GM23248 (cell line): ENCODE data around the gene EFNB2. TPM values are rescaled to one million over a fixed set of nuclear protein-coding genes. Genes with fewer than 3 reads are reported as not detected.

ENCODE experiments used
- DNase-seq: peaks from one replicate; pipeline ENCODE4 v3.0.0-alpha.2; 2015
- H2AFZ ChIP-seq: fragments of 200-600 bp; sonication (generic); 2 replicates; pipeline ENCODE4 v1.6.1; 2016; ENCODE audit warnings: antibody characterized with exemption
- H3F3A ChIP-seq: fragments of 200-600 bp; sonication (generic); 2 replicates; pipeline ENCODE4 v1.6.1; 2016; ENCODE audit warnings: mild to moderate bottlenecking, antibody characterized with exemption, mixed run types; ENCODE audit not compliant: insufficient read depth
- H3K27ac ChIP-seq: fragments of 200-600 bp; sonication (generic); 2 replicates; pipeline ENCODE4 v1.5.1; 2016; ENCODE audit warnings: mild to moderate bottlenecking
- H3K27me3 ChIP-seq: fragments of 200-600 bp; sonication (generic); replicated peaks from 2 replicates; pipeline ENCODE4 v1.6.1; 2016; ENCODE audit warnings: mild to moderate bottlenecking; ENCODE audit not compliant: insufficient read depth
- H3K36me3 ChIP-seq: fragments of 200-600 bp; sonication (generic); 2 replicates; pipeline ENCODE4 v1.6.1; 2016; ENCODE audit warnings: low read depth, mild to moderate bottlenecking
- H3K4me1 ChIP-seq: fragments of 200-600 bp; sonication (generic); 2 replicates; pipeline ENCODE4 v1.6.1; 2016; ENCODE audit warnings: mild to moderate bottlenecking; ENCODE audit not compliant: insufficient read depth
- H3K4me2 ChIP-seq: fragments of 200-600 bp; sonication (generic); one replicate; pipeline ENCODE4 v1.6.1; 2016; ENCODE audit warnings: mild to moderate bottlenecking; ENCODE audit not compliant: unreplicated experiment
- H3K4me3 ChIP-seq: fragments of 200-600 bp; sonication (generic); 2 replicates; pipeline ENCODE4 v1.5.1; 2016; ENCODE audit warnings: mild to moderate bottlenecking
- H3K79me2 ChIP-seq: fragments of 200-600 bp; sonication (generic); 2 replicates; pipeline ENCODE4 v1.6.1; 2016; ENCODE audit warnings: mild to moderate bottlenecking; ENCODE audit not compliant: insufficient read depth
- H3K9ac ChIP-seq: fragments of 200-600 bp; sonication (generic); 2 replicates; pipeline ENCODE4 v1.6.1; 2016; ENCODE audit warnings: mild to moderate bottlenecking
- H3K9me2 ChIP-seq: fragments of 200-600 bp; sonication (generic); 2 replicates; pipeline ENCODE4 v1.6.1; 2016; ENCODE audit warnings: mixed run types, mild to moderate bottlenecking, moderate library complexity; ENCODE audit not compliant: insufficient read depth
- H3K9me3 ChIP-seq: fragments of 200-600 bp; sonication (generic); one replicate; pipeline ENCODE4 v1.6.1; 2017; ENCODE audit warnings: low read depth
- H4K20me1 ChIP-seq: fragments of 200-600 bp; sonication (generic); 2 replicates; pipeline ENCODE4 v1.6.0; 2016; ENCODE audit not compliant: insufficient read depth
- EZH2 ChIP-seq: fragments of 200-600 bp; sonication (generic); IDR thresholded peaks from 2 replicates; pipeline ENCODE4 v1.6.1; 2018; ENCODE audit warnings: antibody characterized with exemption, mild to moderate bottlenecking; ENCODE audit not compliant: insufficient read depth, poor library complexity, severe bottlenecking
- EZH2phosphoT487 ChIP-seq: fragments of 200-600 bp; sonication (generic); IDR thresholded peaks from 2 replicates; pipeline ENCODE4 v1.6.1; 2018; ENCODE audit warnings: antibody characterized with exemption, moderate library complexity, mild to moderate bottlenecking, low read depth; ENCODE audit not compliant: insufficient read depth
- WGBS, 2 experiments: methylation state at CpG; one replicate each; pipeline ENCODE4 v1.1.6; 2015 to 2017; ENCODE audit warnings: low lambda C conversion rate in 2 of 2, low coverage in 1 of 2; ENCODE audit errors: missing lambda C conversion rate in 2 of 2; 5-methylcytosine and 5-hydroxymethylcytosine counted together
- in situ Hi-C: fragments of 300-500 bp; cut with MboI; formaldehyde crosslinking; loops from 2 replicates; pipeline ENCODE4 v1.15.0; 2020
- polyA plus RNA-seq: library from polyadenylated mRNA; unstranded; fragments of >200 nt; fragmentation: Nextera tagmentation; extraction: Ambion mirVana; gene quantifications from 2 replicates; pipeline ENCODE4 v1.2.1, GENCODE V29; 2016
- total RNA-seq: library from RNA; depleted of rRNA; stranded (reverse); fragments of >200 nt; shearing (Covaris generic); gene quantifications from 2 replicates; pipeline ENCODE4 v1.2.3, GENCODE V29; 2014

EFNB2 gene
- total and polyA plus RNA-seq, 2 experiments from 2014 or later = 0.06 to 0.43 TPM

DNA sequence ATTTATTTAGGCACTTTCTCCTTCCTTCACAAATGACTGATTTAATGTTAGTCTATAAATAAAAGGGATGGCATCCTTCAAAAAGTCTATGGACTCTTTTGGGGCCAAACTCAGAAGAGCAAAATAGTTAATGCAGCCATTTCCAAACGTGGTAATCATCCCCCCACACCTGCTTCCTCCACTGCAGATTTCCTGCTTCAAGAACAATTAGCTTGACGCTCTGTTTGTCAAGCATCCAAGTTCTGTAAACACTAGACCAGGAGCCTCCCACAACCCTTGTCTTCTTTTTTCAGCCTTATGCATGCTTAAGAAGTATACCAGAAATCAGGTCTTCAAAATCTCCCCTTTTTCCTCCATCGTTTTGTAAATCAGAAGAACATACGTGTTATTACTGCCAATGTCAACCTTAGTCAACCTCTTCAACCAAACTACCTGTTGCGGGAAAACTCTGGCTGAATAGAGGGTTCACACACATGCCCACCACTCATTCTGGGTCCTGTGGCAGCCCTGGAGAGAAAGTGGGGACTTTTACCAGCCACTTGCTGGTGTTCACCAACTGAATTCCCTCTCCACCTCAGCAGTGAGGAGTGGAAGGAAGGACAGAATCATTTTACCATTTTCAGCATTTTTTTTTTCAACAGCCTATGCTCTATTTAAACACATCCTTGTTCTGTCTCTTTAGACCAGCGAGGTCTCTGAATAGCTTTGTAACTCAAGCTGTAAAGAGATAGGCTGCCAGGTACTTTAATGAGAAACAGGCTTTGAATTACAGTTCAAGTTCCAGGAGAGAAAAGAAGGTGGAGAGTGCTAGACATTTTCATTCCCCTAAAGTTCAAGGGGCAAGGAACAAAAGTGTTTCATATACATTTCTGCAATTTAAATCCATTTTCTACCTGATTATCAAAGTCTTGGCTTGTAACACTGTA lies 39.1 kb downstream of the EFNB2 start:
- Histone ChIP-seq H2AFZ (no peak overlapping the region), H3K4me2 (no peak overlapping the region), H3K4me3 (no peak overlapping the region), H4K20me1 (no peaks in the 10 kb centered on the region), H3K4me1 (no peaks in the 10 kb centered on the region), H3F3A (no peaks in the 10 kb centered on the region), H3K27ac (no peak overlapping the region), H3K27me3 (no peaks in the 10 kb centered on the region), H3K36me3 (no peaks in the 10 kb centered on the region), H3K9me3 (no peaks in the 10 kb centered on the region), H3K9me2 (no peaks in the 10 kb centered on the region), H3K79me2 (no peaks in the 10 kb centered on the region), H3K9ac (no peak overlapping the region)
- no peak for DNase-seq
- WGBS, 2 experiments = 84 to 85% methylated on average over 6 of the region's 6 CpGs
- no peak for TF ChIP-seq EZH2
- TF ChIP-seq EZH2phosphoT487 = no peak
- in situ Hi-C loops = no loop called here

DNA sequence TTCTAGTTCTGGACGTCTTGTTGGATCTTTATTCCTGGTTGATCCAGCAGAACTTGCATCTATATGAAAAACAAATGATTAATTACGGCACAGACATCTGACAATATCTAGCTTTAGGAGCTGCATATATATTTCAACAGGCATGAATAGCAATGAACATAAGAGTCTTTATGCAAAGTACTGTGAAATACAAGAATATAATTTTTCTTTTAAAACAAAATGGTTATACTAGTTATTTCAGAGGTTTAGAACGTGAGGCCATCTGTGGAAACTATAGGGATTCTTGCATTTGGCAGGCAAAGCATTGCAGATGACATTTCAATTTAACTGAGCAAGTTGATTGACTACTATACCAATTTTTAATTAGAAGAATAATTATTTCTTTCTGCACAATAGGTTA lies 40.5 kb downstream of the EFNB2 start:
- H3F3A ChIP-seq = no peaks in the 10 kb centered on the region
- WGBS, 2 experiments = 71 to 74% methylated on average over 3 of the region's 3 CpGs
- H3K27me3 ChIP-seq = no peaks in the 10 kb centered on the region
- no peak overlapping the region for H3K4me3 ChIP-seq
- in situ Hi-C loops = no loop called here
- TF ChIP-seq EZH2phosphoT487 (no peak), EZH2 (no peak)
- no peak for DNase-seq
- H3K9ac ChIP-seq = no peak overlapping the region
- no peaks in the 10 kb centered on the region for H3K4me1 ChIP-seq
- H2AFZ ChIP-seq = no peak overlapping the region
- no peaks in the 10 kb centered on the region for H3K36me3 ChIP-seq
- no peaks in the 10 kb centered on the region for H3K9me3 ChIP-seq
- H3K79me2 ChIP-seq = no peaks in the 10 kb centered on the region
- H3K27ac ChIP-seq = no peak overlapping the region
- no peaks in the 10 kb centered on the region for H3K9me2 ChIP-seq
- no peaks in the 10 kb centered on the region for H4K20me1 ChIP-seq
- H3K4me2 ChIP-seq = no peak overlapping the region

GRCh38 chr13:106494506-106494905 lies 41.0 kb downstream of the EFNB2 start:
- H3K9me3 ChIP-seq = no peaks in the 10 kb centered on the region
- no peaks in the 10 kb centered on the region for H3K4me1 ChIP-seq
- no peaks in the 10 kb centered on the region for H3K27me3 ChIP-seq
- no peak overlapping the region for H3K4me2 ChIP-seq
- in situ Hi-C loops = no loop called here
- H3K9ac ChIP-seq = no peak overlapping the region
- DNase-seq = no peak
- no peak overlapping the region for H2AFZ ChIP-seq
- H3K27ac ChIP-seq = no peak overlapping the region
- no peaks in the 10 kb centered on the region for H3F3A ChIP-seq
- no peaks in the 10 kb centered on the region for H4K20me1 ChIP-seq
- H3K36me3 ChIP-seq = no peaks in the 10 kb centered on the region
- no peak overlapping the region for H3K4me3 ChIP-seq
- H3K9me2 ChIP-seq = no peaks in the 10 kb centered on the region
- TF ChIP-seq EZH2phosphoT487 (no peak), EZH2 (no peak)
- H3K79me2 ChIP-seq = no peaks in the 10 kb centered on the region

DNA sequence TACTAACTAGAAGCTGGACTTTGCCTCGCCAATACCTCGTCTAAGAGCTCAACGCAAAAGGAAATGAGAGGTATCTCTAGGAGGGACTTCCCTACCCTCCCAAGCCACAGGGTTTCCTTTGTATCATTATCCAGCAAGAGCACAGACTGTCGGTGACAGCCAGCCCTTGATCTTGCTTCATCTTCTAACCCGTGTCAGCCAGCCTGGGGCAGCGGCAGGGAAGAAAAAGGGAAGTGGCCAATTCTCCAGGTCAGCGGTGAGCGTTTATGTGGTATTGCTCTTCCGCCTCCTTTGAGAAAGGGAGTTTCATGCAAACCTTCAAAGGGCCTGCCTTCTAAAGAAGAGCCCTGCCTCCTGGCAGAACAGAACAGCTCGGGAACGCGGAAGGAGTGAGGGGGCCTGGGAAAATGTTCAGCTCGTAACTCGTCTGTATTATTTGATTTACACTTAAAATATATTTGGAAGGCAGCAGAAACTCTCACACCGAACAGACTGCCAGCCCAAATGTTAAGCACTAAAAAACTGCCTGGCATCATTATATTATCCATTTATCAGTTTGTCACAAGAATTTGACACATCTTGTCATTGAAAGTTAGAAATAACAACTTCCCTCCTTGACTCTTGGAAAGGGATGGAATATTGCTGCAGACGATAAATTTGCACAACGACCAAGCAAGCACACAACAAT lies 41.8 kb downstream of the EFNB2 start:
- H3K36me3 ChIP-seq = no peaks in the 10 kb centered on the region
- no peaks in the 10 kb centered on the region for H3K9me3 ChIP-seq
- H3K27me3 ChIP-seq = no peaks in the 10 kb centered on the region
- DNase-seq = no peak
- no peaks in the 10 kb centered on the region for H3K4me1 ChIP-seq
- WGBS, 2 experiments = 89 to 94% methylated on average over 17 of the region's 17 CpGs
- no peak overlapping the region for H2AFZ ChIP-seq
- H3K27ac ChIP-seq = no peak overlapping the region
- H3K9ac ChIP-seq = no peak overlapping the region
- in situ Hi-C loops = no loop called here
- no peak overlapping the region for H3K4me3 ChIP-seq
- H4K20me1 ChIP-seq = no peaks in the 10 kb centered on the region
- H3K79me2 ChIP-seq = no peaks in the 10 kb centered on the region
- no peaks in the 10 kb centered on the region for H3K9me2 ChIP-seq
- H3K4me2 ChIP-seq = no peak overlapping the region
- TF ChIP-seq EZH2 = no peak
- TF ChIP-seq EZH2phosphoT487 = no peak
- H3F3A ChIP-seq = no peaks in the 10 kb centered on the region
